SK-N-MC (cell line): Measurements from ENCODE around the gene SDK1.

Source experiments
- EZH2 ChIP-seq: fragments of 200-600 bp; sonication (generic); IDR thresholded peaks from one replicate; pipeline ENCODE4 v1.6.1; 2017; ENCODE audit warnings: antibody characterized with exemption
- FOXP2 ChIP-seq: optimal IDR thresholded peaks from 2 replicates; pipeline ENCODE3; 2011; ENCODE audit warnings: mild to moderate bottlenecking, moderate library complexity; ENCODE audit not compliant: insufficient read depth; ENCODE audit errors: extremely low read length, control extremely low read depth
- POLR2AphosphoS5 ChIP-seq: IDR thresholded peaks from 2 replicates; pipeline ENCODE4 v1.6.1; 2012; ENCODE audit warnings: mild to moderate bottlenecking, low read depth, low read length, borderline replicate concordance

DNA sequence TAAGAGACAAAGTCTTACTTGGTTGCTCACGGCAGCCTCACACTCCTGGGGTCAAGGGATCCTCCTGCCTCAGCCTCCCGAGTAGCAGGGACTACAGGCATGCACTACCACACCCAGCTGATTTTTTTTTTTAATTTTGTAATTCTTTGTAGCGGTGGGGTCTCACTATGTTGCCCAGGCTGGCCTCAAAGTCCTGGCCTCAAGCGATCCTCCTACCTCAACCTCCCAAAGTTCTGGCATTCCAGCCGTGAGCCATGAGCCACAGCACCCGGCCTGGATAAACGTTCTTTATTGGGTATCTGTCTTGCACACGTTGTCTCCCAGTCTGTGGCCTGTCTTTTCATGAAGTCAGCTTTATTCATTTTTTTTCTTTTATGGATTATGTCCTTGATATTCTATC lies 744.9 kb downstream of the SDK1 start:
- no peak for TF ChIP-seq EZH2
- TF ChIP-seq POLR2AphosphoS5 = no peak
- TF ChIP-seq FOXP2 = no peak
